Stimulated activated naive CD8-positive, alpha-beta T cell treated with anti-CD3 and anti-CD28 coated beads, Interleukin-15, amount 100 ng/mL, for 72 hours (primary cell): Measurements from ENCODE around the gene ZBTB37.
A peak's percentile ranks its signal among the peaks of the same experiment; 100 is the strongest.
"Not testable (repeated sequence)": the region's sequence is repeated elsewhere in the genome, so short reads cannot be mapped to it uniquely, and the experiment has no call there.

Experiments used
- ATAC-seq: fragments of 150-1000 bp; cut with Tn5 transposase; 2 replicates; pipeline ENCODE4 v1.10.0; 2021; ENCODE audit warnings: mild to moderate bottlenecking, moderate library complexity
- DNase-seq, 2 donors: peaks; one replicate each; pipeline ENCODE4 v3.0.0; 2021 to 2022
- H3K27ac Mint-ChIP-seq, 2 donors: one replicate each; pipeline ENCODE4 v1.8.0; 2022; ENCODE audit warnings: mild to moderate bottlenecking in 2 of 2, mixed read lengths in 2 of 2, moderate library complexity in 2 of 2
- H3K27me3 Mint-ChIP-seq: one replicate; pipeline ENCODE4 v1.8.0; 2022; ENCODE audit warnings: mixed read lengths
- H3K4me1 Mint-ChIP-seq: one replicate; pipeline ENCODE4 v1.8.0; 2022; ENCODE audit warnings: mild to moderate bottlenecking, mixed read lengths
- H3K4me3 Mint-ChIP-seq, 2 donors: one replicate each; pipeline ENCODE4 v1.8.0; 2022; ENCODE audit warnings: mild to moderate bottlenecking in 2 of 2, mixed read lengths in 2 of 2, moderate library complexity in 1 of 2
- H3K9me3 Mint-ChIP-seq, 2 donors: one replicate each; pipeline ENCODE4 v1.8.0; 2022; ENCODE audit warnings: mixed read lengths in 2 of 2

ZBTB37 gene

DNA sequence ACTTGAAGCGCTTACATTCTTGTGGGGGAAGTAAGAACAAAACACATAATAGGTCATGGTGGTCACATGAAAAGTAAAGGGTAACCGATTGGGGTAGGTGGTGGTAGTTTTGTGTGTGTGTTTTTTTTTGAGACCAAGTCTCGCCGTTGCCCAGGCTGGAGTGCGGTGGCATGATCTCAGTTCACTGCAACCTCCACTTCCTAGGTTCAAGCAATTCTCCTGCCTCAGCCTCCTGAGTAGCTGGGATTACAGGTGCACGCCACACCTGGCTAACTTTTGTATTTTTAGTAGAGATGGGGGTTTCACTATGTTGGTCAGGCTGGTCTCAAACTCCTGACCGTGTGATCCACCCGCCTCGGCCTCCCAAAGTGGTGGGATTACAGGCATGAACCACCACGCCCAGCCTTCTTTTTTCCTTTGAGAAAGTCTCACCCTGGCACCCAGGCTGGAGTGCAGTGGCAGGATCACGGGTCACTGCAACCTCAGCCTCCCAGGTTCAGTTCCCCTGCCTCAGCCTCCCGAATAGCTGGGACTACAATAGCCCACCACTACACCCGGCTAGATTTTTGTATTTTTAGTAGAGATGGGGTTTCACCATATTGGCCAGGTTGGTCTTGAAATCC lies 5.9 kb upstream of the ZBTB37 start:
- H3K27ac Mint-ChIP-seq: peak overlapping the region in 1 of 2 donors; percentile 82
- not testable (repeated sequence) for H3K27me3 Mint-ChIP-seq, DNase-seq, ATAC-seq, H3K9me3 Mint-ChIP-seq
- H3K4me3 Mint-ChIP-seq: peak overlapping the region; percentile 20 to 24
- peaks cover 36% of the 10 kb centered on the region for H3K4me1 Mint-ChIP-seq

DNA sequence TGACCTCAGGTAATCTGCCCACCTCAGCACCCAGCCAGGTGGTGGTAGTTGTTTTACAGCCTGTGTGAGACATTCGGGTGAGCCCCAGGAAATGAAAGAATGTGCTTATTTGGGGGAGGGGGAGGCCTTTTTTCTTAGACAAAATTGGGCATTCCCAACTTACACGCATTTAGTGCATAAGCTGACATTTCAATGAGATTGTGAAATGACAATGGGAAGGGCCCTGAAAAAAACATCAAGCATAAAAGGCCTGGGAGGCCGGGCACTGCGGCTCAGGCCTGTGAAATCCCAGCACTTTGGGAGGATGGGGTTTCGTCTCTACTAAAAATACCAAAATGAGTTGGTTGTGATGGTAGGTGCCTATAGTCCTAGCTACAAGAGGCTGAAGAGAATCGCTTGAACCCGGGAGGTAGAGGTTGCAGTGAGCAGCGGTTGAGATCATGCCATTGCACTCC lies 5.4 kb upstream of the ZBTB37 start:
- ATAC-seq (no peak), DNase-seq (no peak)
- Mint-ChIP-seq H3K9me3 (no peaks in the 10 kb centered on the region), H3K4me3 (peak overlapping the region; percentile 20 to 24), H3K27ac (no peak overlapping the region), H3K27me3 (no peaks in the 10 kb centered on the region), H3K4me1 (peaks cover 39% of the 10 kb centered on the region)

DNA sequence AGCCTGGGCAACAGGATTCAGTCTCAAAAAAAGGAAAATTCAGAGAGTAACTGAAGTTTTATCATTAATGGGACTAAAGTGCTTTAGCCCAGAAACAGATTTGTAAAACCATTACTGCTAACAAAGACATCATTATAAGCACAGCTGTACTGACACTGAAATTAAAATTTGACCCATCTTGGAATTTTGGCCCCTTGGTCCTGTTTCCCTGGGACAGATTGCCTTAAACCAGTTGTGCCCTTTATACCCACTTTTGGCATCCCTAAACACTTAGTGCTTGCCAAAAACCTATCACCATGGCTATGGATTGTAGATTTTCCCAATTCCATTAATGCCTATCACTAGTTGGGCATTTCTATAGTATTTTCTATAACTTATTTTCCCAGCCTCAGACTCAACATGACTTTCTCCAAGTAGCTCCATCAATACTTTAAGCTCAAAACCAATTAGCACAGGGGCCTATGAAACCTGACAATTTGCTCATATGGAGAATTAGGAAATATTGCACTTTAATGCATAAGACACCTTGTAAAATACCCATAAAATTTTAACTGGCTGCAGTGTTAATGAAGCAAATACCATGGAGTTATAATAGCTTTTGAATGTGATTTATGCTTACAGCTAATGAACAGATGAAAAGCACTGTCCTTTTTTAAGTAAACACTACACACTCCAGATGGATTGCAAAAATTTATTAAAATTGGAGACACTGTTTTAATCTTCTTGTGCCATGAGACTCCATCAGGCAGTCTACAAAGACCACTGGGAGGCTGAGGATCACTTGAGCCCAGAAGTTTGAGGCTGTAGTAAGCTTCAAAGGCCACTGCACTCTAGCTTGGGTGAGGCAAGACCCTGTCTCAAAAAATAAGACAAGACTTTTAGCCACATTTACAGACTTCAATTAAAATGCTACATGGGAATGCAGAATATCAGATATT lies 4.7 kb upstream of the ZBTB37 start:
- DNase-seq (no peak), ATAC-seq (no peak)
- Mint-ChIP-seq H3K27me3 (no peaks in the 10 kb centered on the region), H3K27ac (peak overlapping the region; percentile 82 to 85), H3K4me3 (peak overlapping the region; percentile 93 to 100), H3K9me3 (no peaks in the 10 kb centered on the region), H3K4me1 (peaks cover 41% of the 10 kb centered on the region)

DNA sequence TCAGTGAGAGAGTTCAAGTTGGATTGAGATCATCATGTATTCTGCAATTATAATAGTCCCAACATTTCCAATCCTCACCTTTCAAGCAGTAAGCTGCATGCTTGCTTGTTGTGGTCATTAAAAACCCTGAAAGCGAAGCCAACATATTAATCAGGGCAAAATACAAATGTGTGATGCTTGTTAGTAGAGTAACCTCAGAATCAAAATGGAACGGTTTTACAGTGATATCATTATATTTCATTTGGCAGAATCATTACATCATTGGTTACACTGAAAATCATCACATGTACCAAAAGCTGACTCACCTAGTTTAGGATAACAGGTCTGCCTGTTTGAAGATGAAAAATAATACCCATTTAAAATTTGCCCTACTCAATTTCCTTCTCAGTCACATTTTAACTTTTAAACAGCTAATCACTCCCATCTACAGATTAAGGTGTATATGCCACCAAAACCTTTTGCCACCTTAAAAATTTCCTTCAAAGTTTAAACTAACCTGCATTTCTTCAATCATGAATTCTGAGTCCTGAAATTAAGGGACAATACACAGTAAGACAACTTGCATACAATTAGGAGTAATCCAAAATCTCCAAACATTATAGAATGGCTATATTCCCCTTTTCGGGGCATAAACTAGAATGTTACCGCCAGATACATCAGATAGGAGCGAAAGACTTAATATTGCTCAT lies 3.9 kb upstream of the ZBTB37 start:
- no peak for DNase-seq
- Mint-ChIP-seq H3K27ac (peak overlapping the region; percentile 82 to 85), H3K4me3 (peak overlapping the region; percentile 93 to 100), H3K9me3 (no peaks in the 10 kb centered on the region), H3K4me1 (peaks cover 41% of the 10 kb centered on the region), H3K27me3 (no peaks in the 10 kb centered on the region)
- no peak for ATAC-seq

DNA sequence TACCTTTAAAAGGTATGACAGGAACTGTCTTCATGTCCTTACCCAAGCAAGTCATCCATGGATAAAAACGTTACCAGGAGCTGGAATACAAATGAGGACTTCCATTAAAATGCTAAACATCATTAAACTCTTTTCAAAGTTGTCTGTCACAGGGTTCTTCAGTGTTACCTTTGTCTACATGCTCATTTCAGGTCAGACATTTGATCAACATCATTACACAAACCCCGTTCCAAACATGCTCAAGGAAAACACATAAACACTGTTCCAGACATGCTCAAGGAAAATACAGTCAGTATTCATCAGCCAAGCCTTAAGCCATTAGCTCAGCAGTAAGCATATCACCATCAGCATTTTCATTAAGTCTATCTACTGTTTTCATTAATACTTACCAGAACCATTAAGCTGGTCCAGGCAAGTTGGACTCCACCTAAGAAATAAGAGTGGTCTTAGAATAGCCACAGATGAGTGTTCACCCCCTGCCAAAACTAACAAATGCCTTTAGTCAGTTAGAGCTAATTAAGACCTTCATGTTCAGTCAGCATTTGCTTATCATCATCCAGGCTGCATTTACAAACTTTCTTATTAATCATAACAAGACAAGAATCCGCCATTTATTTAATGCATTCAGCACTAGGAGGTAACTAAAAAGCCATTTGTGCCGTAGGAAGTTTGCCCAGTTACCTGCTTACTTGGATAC lies 2.6 kb upstream of the ZBTB37 start:
- H3K27ac Mint-ChIP-seq: peak overlapping the region; percentile 98 to 100
- no peaks in the 10 kb centered on the region for H3K27me3 Mint-ChIP-seq
- DNase-seq (no peak), ATAC-seq (no peak)
- H3K9me3 Mint-ChIP-seq: no peaks in the 10 kb centered on the region
- peak overlapping the region; percentile 93 to 100 for H3K4me3 Mint-ChIP-seq
- peaks cover 46% of the 10 kb centered on the region for H3K4me1 Mint-ChIP-seq

DNA sequence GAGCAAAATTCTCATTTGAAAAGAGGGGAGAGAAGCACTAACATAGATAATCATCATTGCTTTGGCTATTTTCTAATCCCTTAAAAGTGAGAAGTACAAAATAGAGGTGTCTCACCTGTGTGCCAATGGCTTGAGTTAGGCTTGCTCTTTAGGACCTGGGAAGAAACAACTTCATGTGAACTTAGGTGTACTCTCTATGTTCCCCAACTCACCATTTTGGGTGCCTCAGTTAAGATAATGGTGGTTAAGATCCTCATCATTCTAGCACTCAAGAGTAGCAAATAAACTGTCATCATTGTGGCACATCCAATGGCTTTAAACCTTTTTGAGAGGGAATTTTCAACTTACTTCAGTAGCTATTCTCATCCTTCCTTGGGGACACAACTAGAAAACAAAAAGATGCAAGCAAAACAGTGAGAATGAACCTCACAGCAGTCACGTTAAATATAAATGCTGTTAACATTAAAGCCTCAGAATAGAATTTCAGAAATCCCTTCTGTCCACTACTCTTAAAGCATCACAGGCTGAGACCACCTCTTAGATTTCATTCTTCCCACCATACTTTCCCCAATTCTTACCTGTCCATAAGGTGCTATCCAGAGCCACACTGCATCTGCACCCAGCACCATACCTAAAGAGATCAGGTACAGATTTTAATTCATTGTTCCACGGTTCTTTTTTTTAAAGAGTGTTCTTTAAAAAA lies 1.6 kb upstream of the ZBTB37 start:
- H3K27me3 Mint-ChIP-seq: no peaks in the 10 kb centered on the region
- H3K4me1 Mint-ChIP-seq: peaks cover 55% of the 10 kb centered on the region
- ATAC-seq: no peak
- DNase-seq: no peak
- H3K27ac Mint-ChIP-seq: peak overlapping the region; percentile 98 to 100
- H3K4me3 Mint-ChIP-seq: peak overlapping the region; percentile 93 to 100
- no peaks in the 10 kb centered on the region for H3K9me3 Mint-ChIP-seq

DNA sequence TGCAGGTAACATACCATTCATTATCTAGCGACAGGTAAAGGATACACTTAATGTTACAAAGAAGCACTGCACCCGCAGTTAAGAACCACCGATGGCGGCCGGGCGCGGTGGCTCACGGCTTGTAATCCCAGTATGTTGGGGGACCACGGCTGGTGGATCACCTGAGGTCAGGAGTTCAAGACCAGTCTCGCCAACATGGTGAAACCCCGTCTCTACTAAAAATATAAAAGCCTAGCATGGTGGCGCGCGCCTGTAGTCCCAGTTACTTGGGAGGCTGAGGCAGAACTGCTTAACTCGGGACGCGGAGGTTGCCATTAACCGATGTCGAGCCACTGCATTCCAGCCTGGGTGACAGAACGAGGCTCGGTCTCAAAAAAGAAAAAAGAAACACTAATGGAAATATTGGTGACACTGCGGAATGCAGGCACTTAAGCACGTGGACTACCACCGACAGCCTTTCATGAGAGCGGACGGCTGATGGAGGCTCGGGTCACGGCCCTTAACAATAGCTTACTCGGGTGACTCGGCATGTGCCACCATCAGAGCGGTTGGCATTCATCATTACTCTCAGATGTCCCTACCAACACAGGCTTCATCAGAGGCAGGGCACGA lies 933 bp upstream of the ZBTB37 start:
- Mint-ChIP-seq H3K9me3 (no peaks in the 10 kb centered on the region), H3K4me3 (peak overlapping the region; percentile 93 to 100), H3K4me1 (peaks cover 61% of the 10 kb centered on the region), H3K27me3 (no peaks in the 10 kb centered on the region), H3K27ac (peak overlapping the region; percentile 98 to 100)
- DNase-seq (no peak), ATAC-seq (no peak)

DNA sequence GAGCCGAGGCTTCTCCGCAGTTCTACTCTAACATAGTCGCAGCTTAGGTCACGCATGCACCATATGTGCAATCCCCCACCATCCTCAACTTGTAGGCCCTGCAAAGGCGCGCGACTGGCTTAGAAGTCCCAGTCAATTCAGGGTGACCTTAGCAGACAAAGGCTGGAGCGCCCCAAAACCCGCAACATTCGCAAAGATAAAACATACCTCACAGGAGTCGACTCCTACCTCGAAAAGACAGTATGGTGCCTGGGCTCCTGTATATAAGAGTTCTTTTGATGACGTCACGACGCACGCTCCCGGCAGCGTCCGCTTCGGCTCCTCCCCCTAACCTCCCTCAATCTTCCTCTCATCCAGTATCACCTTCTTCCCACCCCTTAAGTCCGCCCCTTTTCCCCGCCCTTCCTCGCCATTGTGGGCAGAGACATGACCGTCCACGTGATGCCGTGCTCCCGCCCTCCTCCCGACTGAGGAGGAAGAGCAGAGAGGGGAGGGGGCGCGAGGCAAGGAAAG lies 371 bp upstream of the ZBTB37 start, which contains the start of gene GAS5:
TSS of gene GAS5 (minus strand) at position 237 of the 513 bp plus-strand sequence.
- Mint-ChIP-seq H3K27me3 (no peaks in the 10 kb centered on the region), H3K9me3 (no peaks in the 10 kb centered on the region), H3K27ac (peak within 1 kb of the TSS; percentile 98 to 100), H3K4me1 (peaks cover 62% of the 10 kb centered on the region), H3K4me3 (peak within 1 kb of the TSS; percentile 93 to 100)
- ATAC-seq: peak; percentile 82
- peak; percentile 98 to 100 for DNase-seq

DNA sequence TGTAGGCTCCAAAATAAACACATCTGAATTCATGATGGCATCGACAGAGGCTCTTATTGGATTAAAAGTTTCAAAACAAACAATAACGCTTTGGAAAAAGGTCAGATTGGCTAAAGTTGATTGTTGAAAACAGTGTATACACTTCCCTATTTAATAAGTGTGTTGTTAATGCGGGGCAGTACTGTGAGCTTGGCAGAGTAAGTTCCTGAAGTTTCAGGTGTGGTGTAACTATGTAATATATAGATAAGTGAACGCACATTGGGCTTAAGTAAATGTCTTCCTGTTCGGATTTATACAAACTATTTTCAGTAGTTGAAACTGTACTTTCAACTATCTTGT lies 810 bp downstream of the ZBTB37 start:
- DNase-seq (no peak), ATAC-seq (no peak)
- Mint-ChIP-seq H3K4me3 (peak overlapping the region; percentile 93 to 100), H3K27me3 (no peaks in the 10 kb centered on the region), H3K27ac (peak overlapping the region; percentile 92 to 100), H3K4me1 (peaks cover 57% of the 10 kb centered on the region), H3K9me3 (no peaks in the 10 kb centered on the region)

DNA sequence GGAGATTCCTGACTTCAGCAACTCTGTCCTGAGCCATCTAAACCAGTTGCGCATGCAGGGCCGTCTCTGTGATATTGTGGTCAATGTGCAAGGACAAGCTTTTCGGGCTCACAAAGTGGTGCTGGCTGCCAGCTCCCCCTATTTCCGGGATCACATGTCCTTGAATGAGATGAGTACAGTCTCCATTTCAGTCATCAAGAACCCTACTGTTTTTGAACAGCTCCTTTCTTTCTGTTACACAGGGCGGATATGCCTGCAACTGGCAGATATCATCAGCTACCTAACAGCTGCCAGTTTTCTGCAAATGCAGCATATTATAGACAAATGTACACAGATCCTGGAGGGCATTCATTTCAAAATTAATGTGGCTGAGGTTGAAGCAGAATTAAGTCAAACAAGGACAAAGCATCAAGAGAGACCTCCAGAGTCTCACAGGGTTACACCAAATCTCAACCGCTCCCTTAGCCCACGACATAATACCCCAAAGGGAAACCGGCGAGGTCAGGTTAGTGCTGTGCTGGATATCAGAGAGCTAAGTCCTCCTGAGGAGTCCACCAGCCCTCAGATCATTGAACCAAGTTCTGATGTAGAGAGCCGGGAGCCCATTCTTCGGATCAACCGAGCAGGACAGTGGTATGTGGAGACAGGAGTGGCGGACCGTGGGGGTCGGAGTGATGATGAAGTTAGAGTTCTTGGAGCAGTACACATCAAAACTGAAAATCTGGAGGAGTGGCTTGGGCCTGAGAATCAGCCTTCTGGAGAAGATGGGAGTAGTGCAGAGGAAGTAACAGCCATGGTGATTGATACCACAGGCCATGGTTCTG lies 2.3 kb downstream of the ZBTB37 start:
- H3K4me3 Mint-ChIP-seq: peak overlapping the region; percentile 41 to 93
- no peaks in the 10 kb centered on the region for H3K27me3 Mint-ChIP-seq
- peak overlapping the region; percentile 48 to 89 for H3K27ac Mint-ChIP-seq
- ATAC-seq: peak; percentile 4
- H3K9me3 Mint-ChIP-seq: no peaks in the 10 kb centered on the region
- peaks cover 43% of the 10 kb centered on the region for H3K4me1 Mint-ChIP-seq
- peak in 1 of 2 donors; percentile 53 for DNase-seq

DNA sequence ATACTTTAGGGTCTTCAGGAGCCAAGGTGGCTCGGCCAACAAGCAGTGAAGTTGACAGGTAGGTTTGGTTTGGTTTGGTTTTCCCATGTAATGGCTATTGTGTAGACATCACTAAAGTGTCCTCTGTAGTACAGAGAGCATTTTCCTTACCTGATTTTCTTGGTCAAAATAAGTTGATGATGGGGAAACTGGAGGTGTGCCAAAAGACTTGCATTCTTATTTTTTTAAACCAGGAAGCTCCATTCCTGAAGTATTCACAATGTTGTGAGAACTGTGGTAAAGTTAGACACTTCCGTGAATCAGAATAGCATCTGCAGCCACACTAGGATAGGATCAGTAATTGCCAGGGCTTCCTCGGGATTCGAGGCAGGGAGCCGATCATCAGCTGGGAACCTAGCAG lies 2.9 kb downstream of the ZBTB37 start:
- no peak for ATAC-seq
- Mint-ChIP-seq H3K27me3 (no peaks in the 10 kb centered on the region), H3K9me3 (no peaks in the 10 kb centered on the region), H3K4me1 (peaks cover 36% of the 10 kb centered on the region), H3K4me3 (peak overlapping the region; percentile 41 to 93), H3K27ac (peak overlapping the region in 1 of 2 donors; percentile 89)
- DNase-seq: no peak

DNA sequence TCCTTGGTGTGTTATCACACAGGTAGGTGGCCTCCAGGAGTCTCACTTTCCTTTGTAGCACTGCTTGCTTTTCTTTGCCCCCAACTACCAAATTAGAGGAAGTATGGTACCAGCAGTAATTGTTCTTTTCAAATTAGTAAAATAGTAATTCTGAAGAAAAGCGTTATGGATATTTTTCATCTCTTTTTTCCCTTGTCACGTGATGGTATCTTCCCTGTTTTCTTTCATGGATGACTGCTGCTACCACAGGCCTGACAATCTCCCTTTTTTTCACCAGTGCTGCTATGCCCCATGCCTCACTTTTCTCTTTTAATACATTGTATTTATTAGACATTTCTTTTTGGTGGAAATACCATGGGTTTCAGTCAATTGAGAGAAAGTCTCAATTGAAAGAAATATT lies 3.3 kb downstream of the ZBTB37 start:
- Mint-ChIP-seq H3K27me3 (no peaks in the 10 kb centered on the region), H3K27ac (no peak overlapping the region), H3K4me3 (peak overlapping the region in 1 of 2 donors; percentile 4), H3K9me3 (no peaks in the 10 kb centered on the region), H3K4me1 (peaks cover 36% of the 10 kb centered on the region)
- ATAC-seq (no peak), DNase-seq (no peak)

DNA sequence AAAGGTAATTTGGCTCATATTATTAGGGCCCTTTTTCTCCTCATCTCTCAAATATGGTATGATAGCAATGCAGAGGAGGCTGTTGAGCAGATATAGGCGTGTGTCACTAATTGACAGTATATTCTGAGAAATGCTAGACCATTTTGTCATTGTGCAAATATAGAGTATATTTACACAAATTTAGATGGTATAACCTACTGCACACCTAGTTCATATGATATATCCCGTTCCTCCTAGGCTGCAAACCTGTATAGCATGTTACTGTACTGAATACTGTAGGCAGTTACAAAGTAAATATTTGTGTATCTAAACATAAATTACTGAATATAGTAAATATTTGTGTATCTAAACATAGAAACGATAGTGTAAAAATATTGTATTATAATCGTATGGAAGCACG lies 8.6 kb downstream of the ZBTB37 start:
- Mint-ChIP-seq H3K4me1 (peaks cover 15% of the 10 kb centered on the region), H3K9me3 (no peaks in the 10 kb centered on the region), H3K27me3 (no peaks in the 10 kb centered on the region), H3K27ac (no peak overlapping the region), H3K4me3 (no peak overlapping the region)
- ATAC-seq (no peak), DNase-seq (no peak)
